NCI-H1105 (cell line): ENCODE results near the gene DOK1.
A peak's percentile ranks its signal among the peaks of the same experiment; 100 is the strongest.

Experiments used
- DNase-seq: peaks from one replicate; lab custom pipeline; 2025; lab: John Stamatoyannopoulos, UW

Gene DOK1

GRCh38 chr2:74525717-74526648, 28.5 kb upstream of the DOK1 start, which contains the start of gene DQX1:
TSS of gene DQX1 (minus strand) at chr2:74526231. CDS start at chr2:74525729, 502 bp downstream.
- no peak for DNase-seq

GRCh38 chr2:74526649-74527230, 27.8 kb upstream of the DOK1 start:
- DNase-seq, result no peak

DNA sequence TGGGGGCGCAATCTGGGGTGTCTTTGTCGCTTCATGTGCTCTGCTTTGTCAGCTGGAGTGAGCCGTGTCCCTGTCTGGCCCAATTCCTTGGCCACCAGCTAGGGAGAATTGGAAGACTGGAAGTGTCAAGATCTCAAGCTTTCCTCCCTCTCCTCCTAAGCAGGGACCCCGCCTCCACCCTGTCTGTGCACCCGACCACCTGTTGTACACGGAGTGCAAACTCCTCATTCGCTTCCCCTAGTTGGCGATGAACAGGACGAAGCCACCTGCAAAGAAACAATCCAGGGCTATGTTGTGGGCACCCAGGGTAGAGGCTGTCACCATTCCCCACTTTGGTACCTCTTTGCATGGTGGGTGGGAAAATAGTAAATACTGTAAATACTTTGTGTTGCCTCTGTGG, 26.8 kb upstream of the DOK1 start:
- DNase-seq, result no peak

- no peak for DNase-seq
Observed at GRCh38 chr2:74528600-74529356, 25.7 kb upstream of the DOK1 start.

DNA sequence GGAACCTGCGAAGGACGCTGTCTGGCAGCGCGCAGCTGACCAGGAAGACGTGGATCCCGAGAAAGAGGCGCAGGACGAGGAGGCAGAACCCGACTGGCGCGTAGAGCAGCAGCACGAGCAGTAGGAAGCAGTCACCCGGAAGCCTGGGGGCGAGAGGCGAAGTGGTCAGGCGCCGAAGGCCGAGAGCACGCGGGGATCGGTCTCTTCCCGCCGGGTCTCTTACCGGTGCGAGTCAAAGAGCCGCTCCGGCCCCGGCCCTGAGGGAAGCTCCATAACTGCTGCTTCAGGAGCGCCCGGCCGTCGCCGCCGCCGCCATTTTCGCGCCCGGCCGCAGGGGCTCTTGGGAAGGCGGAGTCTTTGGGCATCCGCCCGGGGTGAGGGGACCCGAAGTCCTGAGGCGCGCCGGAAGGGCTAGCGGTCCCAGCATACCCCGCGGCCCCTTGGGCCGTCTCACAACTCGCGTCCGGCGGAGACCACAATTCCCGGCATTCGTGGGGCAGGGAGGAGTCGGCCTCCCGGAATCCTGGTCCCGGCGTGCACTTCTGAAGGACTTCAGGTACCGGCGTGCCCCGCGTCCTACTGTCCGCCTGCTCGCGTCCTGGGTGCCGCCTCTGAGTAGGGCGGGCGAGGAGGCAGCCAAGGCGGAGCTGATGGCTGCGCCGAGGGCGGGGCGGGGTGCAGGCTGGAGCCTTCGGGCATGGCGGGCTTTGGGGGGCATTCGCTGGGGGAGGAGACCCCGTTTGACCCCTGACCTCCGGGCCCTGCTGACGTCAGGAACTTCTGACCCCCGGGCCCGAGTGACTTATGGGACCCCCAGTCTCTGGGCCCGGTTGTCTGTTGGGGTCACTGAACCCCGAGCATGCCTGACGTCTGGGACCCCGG, 24.9 kb upstream of the DOK1 start, which contains the start of the genes AUP1 and HTRA2:
AUP1 (minus strand) TSS at position 350 of the 882 bp plus-strand sequence; CDS start at position 273, 77 bp downstream.
HTRA2 (plus strand) TSS at position 577 of the 882 bp plus-strand sequence; CDS start at position 651, 74 bp downstream.
- DNase-seq, result peak; percentile 97

DNA sequence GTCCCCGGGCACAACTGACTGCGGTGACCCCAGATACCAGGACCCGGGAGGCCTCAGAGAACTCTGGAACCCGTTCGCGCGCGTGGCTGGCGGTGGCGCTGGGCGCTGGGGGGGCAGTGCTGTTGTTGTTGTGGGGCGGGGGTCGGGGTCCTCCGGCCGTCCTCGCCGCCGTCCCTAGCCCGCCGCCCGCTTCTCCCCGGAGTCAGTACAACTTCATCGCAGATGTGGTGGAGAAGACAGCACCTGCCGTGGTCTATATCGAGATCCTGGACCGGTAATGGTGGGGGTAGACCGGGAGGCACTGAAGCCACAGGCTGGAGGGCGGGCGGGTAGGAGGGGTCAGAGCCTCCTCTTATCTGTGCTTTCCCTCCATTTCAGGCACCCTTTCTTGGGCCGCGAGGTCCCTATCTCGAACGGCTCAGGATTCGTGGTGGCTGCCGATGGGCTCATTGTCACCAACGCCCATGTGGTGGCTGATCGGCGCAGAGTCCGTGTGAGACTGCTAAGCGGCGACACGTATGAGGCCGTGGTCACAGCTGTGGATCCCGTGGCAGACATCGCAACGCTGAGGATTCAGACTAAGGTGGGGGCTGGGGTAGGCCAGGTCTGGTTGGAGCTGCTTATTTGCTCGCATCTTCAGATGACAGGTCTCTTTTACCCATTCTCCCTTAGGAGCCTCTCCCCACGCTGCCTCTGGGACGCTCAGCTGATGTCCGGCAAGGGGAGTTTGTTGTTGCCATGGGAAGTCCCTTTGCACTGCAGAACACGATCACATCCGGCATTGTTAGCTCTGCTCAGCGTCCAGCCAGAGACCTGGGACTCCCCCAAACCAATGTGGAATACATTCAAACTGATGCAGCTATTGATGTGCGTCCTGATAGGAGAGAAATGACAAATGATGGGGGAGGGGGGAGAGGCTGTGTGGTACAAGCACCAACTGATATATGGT, 24.0 kb upstream of the DOK1 start:
- DNase-seq, result no peak

DNA sequence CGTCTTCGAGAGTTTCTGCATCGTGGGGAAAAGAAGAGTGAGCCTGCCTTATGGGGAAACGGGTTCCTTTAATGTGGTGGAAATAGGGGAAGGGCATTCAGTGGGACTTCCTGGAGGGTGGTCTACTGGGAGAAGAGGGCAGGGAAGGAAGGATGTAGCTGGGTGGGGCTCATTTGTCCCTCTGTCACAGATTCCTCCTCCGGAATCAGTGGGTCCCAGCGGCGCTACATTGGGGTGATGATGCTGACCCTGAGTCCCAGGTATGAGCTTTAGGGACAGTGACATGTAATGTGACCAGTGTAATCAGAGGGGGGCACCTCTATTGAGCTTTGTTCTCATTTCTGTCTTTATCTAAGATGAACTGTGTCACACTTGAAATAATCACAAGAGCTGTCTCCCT, 22.9 kb upstream of the DOK1 start:
- no peak for DNase-seq

GRCh38 chr2:74532222-74532621, 22.3 kb upstream of the DOK1 start:
- DNase-seq, result no peak

- DNase-seq, result no peak
Observed at GRCh38 chr2:74533464-74533863, 21.1 kb upstream of the DOK1 start.

GRCh38 chr2:74534411-74534810, 20.1 kb upstream of the DOK1 start:
- no peak for DNase-seq

- DNase-seq, result no peak
Observed at GRCh38 chr2:74535440-74535965, 19.0 kb upstream of the DOK1 start.

DNA sequence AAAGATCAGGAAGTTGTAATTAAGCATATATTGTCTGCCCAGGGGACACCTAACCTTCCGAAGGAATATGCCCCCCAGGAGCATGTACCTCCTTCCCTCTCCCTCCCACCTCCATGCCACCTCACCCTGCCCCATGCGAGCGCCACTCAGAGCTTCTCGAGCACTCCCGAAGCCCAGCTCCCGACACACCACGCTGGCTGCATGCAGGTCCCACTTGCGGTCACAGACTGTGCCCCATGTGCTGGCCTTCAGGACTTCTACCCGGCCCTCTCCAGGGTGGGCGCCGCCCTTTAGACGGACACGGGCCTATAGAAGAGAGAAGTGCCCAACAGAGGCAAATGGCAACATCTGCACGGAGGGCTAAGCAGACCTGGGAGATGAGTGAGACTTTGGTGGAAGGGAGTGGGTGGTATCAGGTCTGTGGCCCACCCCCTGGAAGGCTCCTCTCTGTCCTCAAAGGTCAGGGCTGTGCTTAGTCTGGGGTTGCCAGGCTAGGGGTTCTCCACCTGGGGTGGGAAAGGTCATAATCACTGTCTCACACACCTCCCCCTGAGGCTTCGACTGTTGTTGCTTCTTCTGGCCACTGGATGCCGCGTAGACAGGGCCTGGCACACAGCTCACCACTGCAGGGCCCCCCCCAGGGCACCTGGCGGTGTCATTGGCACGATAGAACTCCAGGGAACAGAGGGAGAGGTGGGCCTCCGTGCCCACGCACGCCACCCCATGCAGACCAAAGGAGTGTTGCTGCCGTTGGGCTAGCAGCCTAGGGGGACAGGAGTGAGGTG, 18.2 kb upstream of the DOK1 start:
- no peak for DNase-seq

DNA sequence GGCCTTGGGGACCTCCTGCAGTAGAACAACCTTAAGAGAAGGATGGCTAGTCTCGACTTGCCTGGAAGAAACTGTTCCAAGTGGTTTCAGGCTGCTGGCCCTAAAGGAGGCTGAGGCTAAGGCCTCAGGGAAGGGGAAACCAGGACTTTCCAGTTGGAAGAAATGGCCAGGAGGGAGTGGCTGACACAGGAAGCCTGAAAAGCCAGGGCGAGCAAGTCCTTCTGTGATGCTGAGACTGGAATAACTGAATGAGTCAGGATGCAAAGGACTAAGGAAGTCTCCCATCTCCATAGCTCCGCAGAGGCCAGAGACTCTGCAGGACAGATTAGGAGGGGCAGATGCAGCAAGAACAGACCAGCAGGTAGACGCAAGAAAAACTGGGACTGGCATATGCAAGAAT, 17.4 kb upstream of the DOK1 start:
- no peak for DNase-seq

- no peak for DNase-seq
Observed at GRCh38 chr2:74538881-74539339, 15.6 kb upstream of the DOK1 start.

- DNase-seq, result no peak
Observed at GRCh38 chr2:74540291-74540690, 14.2 kb upstream of the DOK1 start.

GRCh38 chr2:74542978-74543377, 11.5 kb upstream of the DOK1 start:
- no peak for DNase-seq

DNA sequence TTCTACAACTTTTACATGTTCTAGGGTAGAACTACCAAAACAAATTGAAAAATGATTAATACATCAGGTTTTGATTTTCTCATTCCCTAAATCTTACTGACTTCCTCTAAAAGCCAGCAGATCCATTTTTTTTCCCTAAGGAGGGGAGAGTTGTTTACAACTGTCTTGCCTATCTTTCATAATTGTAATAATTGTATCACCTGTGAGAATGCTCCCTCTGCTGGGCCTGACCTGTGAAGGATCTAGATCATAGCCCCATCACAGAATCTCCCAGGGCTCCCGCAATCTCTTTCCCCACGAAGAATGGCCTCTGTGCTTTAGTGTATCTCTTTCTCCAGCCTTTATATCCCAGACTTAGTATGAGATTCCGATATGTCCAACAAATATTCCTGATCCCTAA, 9.9 kb upstream of the DOK1 start:
- no peak for DNase-seq

DNA sequence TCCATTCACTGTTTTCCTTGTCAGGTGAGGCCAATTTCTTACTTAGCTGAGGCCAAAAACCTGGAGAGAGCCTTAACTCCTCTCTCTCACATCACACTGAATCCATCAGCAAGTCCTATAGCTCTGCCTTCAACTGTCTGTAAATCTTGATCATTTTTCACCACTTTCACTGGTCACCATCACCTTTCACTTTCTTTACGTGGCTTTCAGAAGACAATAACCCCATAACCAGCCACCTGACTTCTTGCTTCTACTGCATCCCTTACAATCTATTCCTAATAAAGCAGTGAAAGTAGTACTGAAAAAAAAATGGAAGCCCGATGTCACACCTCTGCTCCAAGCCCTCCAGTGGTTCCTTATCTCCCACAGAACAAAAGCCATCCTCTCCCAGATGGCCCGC, 8.5 kb upstream of the DOK1 start:
- DNase-seq, result no peak

GRCh38 chr2:74548285-74548899, 6.1 kb upstream of the DOK1 start:
- peak; percentile 54 for DNase-seq
